Measurements from ENCODE around the gene USF1. TPM values are rescaled to one million over a fixed set of nuclear protein-coding genes. Genes with fewer than 3 reads are reported as not detected.

USF1 gene
- total RNA-seq, 1 experiment from 2014 or later, result 59.2 TPM

GRCh38 chr1:161095230-161095629, 49.5 kb upstream of the USF1 start:
- Histone ChIP-seq H3K23me2 (ENCODE audit: insufficient read length, low read depth, low read length, poor library complexity, severe bottlenecking) (peaks cover 10% of the 10 kb centered on the region), H3K27me3 (ENCODE audit: insufficient read depth, low read length) (no peaks in the 10 kb centered on the region; the same call in 1 of the 2 replicates), H2AK5ac (ENCODE audit: insufficient read length, low read length) (no peak overlapping the region), H3K27ac (ENCODE audit: insufficient read length, low read depth, low read length) (no peak overlapping the region), H4K20me1 (ENCODE audit: control insufficient read depth, insufficient read depth, insufficient read length) (no peaks in the 10 kb centered on the region), H4K8ac (replicated peaks; ENCODE audit: insufficient read length, low read depth, low read length) (no peak overlapping the region), H3K4me2 (ENCODE audit: insufficient read depth, insufficient read length, low read length) (no peak overlapping the region), H2BK5ac (ENCODE audit: insufficient read length, low read length) (no peak overlapping the region), H3K14ac (ENCODE audit: insufficient read depth, low read length) (no peak overlapping the region), H4K91ac (ENCODE audit: insufficient read length, low read depth, low read length) (no peak overlapping the region), H3K18ac (ENCODE audit: insufficient read length, low read depth, low read length) (no peak overlapping the region), H3K23ac (ENCODE audit: insufficient read length, low read depth, low read length) (no peak overlapping the region), H2AFZ (ENCODE audit: low read length) (no peak overlapping the region), H3K79me1 (ENCODE audit: insufficient read depth, low read depth, low read length, poor library complexity, severe bottlenecking) (no peaks in the 10 kb centered on the region), H3T11ph (ENCODE audit: low read length) (no peak overlapping the region), H3K56ac (ENCODE audit: insufficient read length, low read depth, low read length) (no peak overlapping the region), H2BK12ac (ENCODE audit: insufficient read length, low read depth, low read length) (no peak overlapping the region), H3K9me3 (ENCODE audit: control insufficient read depth, low read depth, low read length) (no peaks in the 10 kb centered on the region), H3K4ac (ENCODE audit: low read depth, low read length) (no peak overlapping the region), H3K9ac (ENCODE audit: extremely low read depth, insufficient read length, low read length) (no peak overlapping the region), H2BK20ac (ENCODE audit: low read depth, low read length, poor library complexity, severe bottlenecking) (no peak overlapping the region), H3K79me2 (ENCODE audit: insufficient read depth, low read length) (no peaks in the 10 kb centered on the region), H4K5ac (ENCODE audit: insufficient read length, low read depth, low read length) (no peak overlapping the region), H2BK15ac (ENCODE audit: low read depth, low read length) (no peak overlapping the region), H3K4me1 (ENCODE audit: insufficient read depth, low read length) (no peaks in the 10 kb centered on the region), H2BK120ac (ENCODE audit: low read depth, low read length, poor library complexity, severe bottlenecking) (no peak overlapping the region)
- WGBS (ENCODE audit: extremely low coverage, insufficient read length, low lambda C conversion rate), result no CpG with 5 or more reads among the region's 6 CpGs
- Mint-ChIP-seq H3K36me3 (ENCODE audit: insufficient read depth in 1 of 3, low read depth in 3 of 3) (peaks cover 3 to 8% (median 8%) of the 10 kb centered on the region in 3 experiments; a peak in 5 of 7 replicates), H3K27me3 (ENCODE audit: low read depth) (peaks cover 11% of the 10 kb centered on the region), H3K27ac (no peak overlapping the region), H3K9me3 (no peaks in the 10 kb centered on the region; a peak in 1 of 5 replicates), H3K4me1 (peaks cover 8 to 9% of the 10 kb centered on the region in 2 experiments), H3K4me3 (no peak overlapping the region)
- TF ChIP-seq CTCF (conservative IDR thresholded peaks at IDR 0.05), result no peak
- no peak for DNase-seq
